IMR-90 (cell line): Measurements from ENCODE around the gene CD164L2. TPM values are rescaled to one million over a fixed set of nuclear protein-coding genes. Genes with fewer than 3 reads are reported as not detected.
"Not testable (repeated sequence)": the region's sequence is repeated elsewhere in the genome, so short reads cannot be mapped to it uniquely, and the experiment has no call there.

Source experiments
- ATAC-seq: fragments of 200-7000 bp; cut with Tn5 transposase; 2 replicates; pipeline ENCODE4 v1.9.1; 2020; ENCODE audit warnings: low read depth, mild to moderate bottlenecking, moderate library complexity
- BruUV-seq: library from RNA; stranded (reverse); fragments of 400-500 nt; replicated peaks from 2 replicates; lab custom pipeline; 2021; lab: Mats Ljungman, UMichigan
- CTCF ChIA-PET: fragments of 300-600 bp; formaldehyde crosslinking; extraction: SDS; loops from one replicate; lab custom pipeline; 2021; ENCODE audit warnings: antibody characterized with exemption; lab: Yijun Ruan, JAX
- POLR2A ChIA-PET: fragments of 300-600 bp; sonication (Branson Sonifier 250); formaldehyde crosslinking; loops from one replicate; lab custom pipeline; 2022; ENCODE audit warnings: antibody characterized with exemption; ENCODE audit not compliant: unreplicated experiment; lab: Charles Lee
- DNase-seq: peaks from one replicate; pipeline ENCODE4 v3.0.0; 2013
- H2AFZ ChIP-seq: replicated peaks from 2 replicates; pipeline ENCODE3; 2013; ENCODE audit warnings: low read length, mild to moderate bottlenecking; ENCODE audit not compliant: poor library complexity
- H2AK5ac ChIP-seq: 2 replicates; pipeline ENCODE4 v1.6.1; 2013; ENCODE audit warnings: low read depth, low read length, inconsistent platforms
- H2AK9ac ChIP-seq: replicated peaks from 2 replicates; pipeline ENCODE3; 2013; ENCODE audit warnings: mild to moderate bottlenecking, low read depth, low read length, moderate library complexity; ENCODE audit not compliant: poor library complexity
- H2BK120ac ChIP-seq: 2 replicates; pipeline ENCODE4 v1.6.1; 2013; ENCODE audit warnings: low read depth, low read length, inconsistent platforms
- H2BK15ac ChIP-seq: 3 replicates; pipeline ENCODE4 v1.6.1; 2013; ENCODE audit warnings: low read depth, low read length, inconsistent platforms
- H2BK20ac ChIP-seq: 2 replicates; pipeline ENCODE4 v1.6.1; 2013; ENCODE audit warnings: low read depth, mild to moderate bottlenecking, inconsistent platforms, low read length, moderate library complexity
- H2BK5ac ChIP-seq: 2 replicates; pipeline ENCODE4 v1.6.1; 2013; ENCODE audit warnings: mild to moderate bottlenecking, low read depth, low read length, inconsistent platforms; ENCODE audit not compliant: poor library complexity, severe bottlenecking
- H3K14ac ChIP-seq: replicated peaks from 2 replicates; pipeline ENCODE4 v1.6.1; 2013; ENCODE audit warnings: low read depth, low read length, inconsistent platforms
- H3K18ac ChIP-seq: 2 replicates; pipeline ENCODE4 v1.6.1; 2013; ENCODE audit warnings: low read depth, low read length, control low read depth
- H3K23ac ChIP-seq: 2 replicates; pipeline ENCODE4 v1.6.1; 2013; ENCODE audit warnings: low read depth, low read length, inconsistent platforms
- H3K27ac ChIP-seq: 2 replicates; pipeline ENCODE4 v1.5.1; 2013; ENCODE audit warnings: mild to moderate bottlenecking, control low read depth, low read length; ENCODE audit not compliant: insufficient read depth
- H3K27me3 ChIP-seq: 2 replicates; pipeline ENCODE4 v1.6.1; 2013; ENCODE audit warnings: low read length; ENCODE audit not compliant: control insufficient read depth, insufficient read depth
- H3K36me3 ChIP-seq: 2 replicates; pipeline ENCODE4 v1.6.1; 2013; ENCODE audit warnings: low read length, mixed read lengths; ENCODE audit not compliant: control insufficient read depth, insufficient read depth
- H3K4ac ChIP-seq: 2 replicates; pipeline ENCODE4 v1.6.1; 2013; ENCODE audit warnings: low read depth, low read length, inconsistent platforms
- H3K4me1 ChIP-seq: 2 replicates; pipeline ENCODE4 v1.6.1; 2013; ENCODE audit warnings: low read length, mixed read lengths; ENCODE audit not compliant: control insufficient read depth, insufficient read depth
- H3K4me2 ChIP-seq: 2 replicates; pipeline ENCODE4 v1.6.1; 2013; ENCODE audit warnings: low read depth, mild to moderate bottlenecking, control low read depth, low read length, moderate library complexity
- H3K4me3 ChIP-seq: 2 replicates; pipeline ENCODE4 v1.5.1; 2013; ENCODE audit warnings: low read depth, mild to moderate bottlenecking, control low read depth, low read length, moderate library complexity; ENCODE audit not compliant: insufficient read depth
- H3K56ac ChIP-seq: 2 replicates; pipeline ENCODE4 v1.6.1; 2013; ENCODE audit warnings: low read length, inconsistent platforms; ENCODE audit not compliant: insufficient read depth; ENCODE audit errors: extremely low read depth
- H3K79me1 ChIP-seq, 2 experiments: 2 replicates each; pipeline ENCODE4 v1.6.1; 2013; ENCODE audit warnings: low read length in 2 of 2, inconsistent platforms in 1 of 2, low read depth in 1 of 2
- H3K9ac ChIP-seq: 2 replicates; pipeline ENCODE4 v1.6.1; 2013; ENCODE audit warnings: low read depth, low read length, control low read depth
- H3K9me1 ChIP-seq: 2 replicates; pipeline ENCODE4 v1.6.1; 2013; ENCODE audit warnings: low read length, inconsistent platforms; ENCODE audit not compliant: insufficient read depth
- H3K9me3 ChIP-seq: 2 replicates; pipeline ENCODE4 v1.6.1; 2013; ENCODE audit warnings: low read length; ENCODE audit not compliant: control insufficient read depth, insufficient read depth
- H4K20me1 ChIP-seq: 2 replicates; pipeline ENCODE4 v1.6.1; 2013; ENCODE audit warnings: low read length, inconsistent platforms; ENCODE audit not compliant: insufficient read depth
- H4K5ac ChIP-seq: 2 replicates; pipeline ENCODE4 v1.6.1; 2013; ENCODE audit warnings: mild to moderate bottlenecking, low read depth, low read length, control low read depth
- H4K8ac ChIP-seq, 2 experiments: 2 replicates each; pipeline ENCODE4 v1.6.1; 2013; ENCODE audit warnings: low read depth in 2 of 2, low read length in 2 of 2, control low read depth in 1 of 2, inconsistent platforms in 1 of 2
- H4K91ac ChIP-seq: 2 replicates; pipeline ENCODE4 v1.6.1; 2013; ENCODE audit warnings: low read depth, low read length, inconsistent platforms; ENCODE audit not compliant: insufficient read depth
- WGBS, 2 experiments: methylation state at CpG; one replicate each; pipeline versions ENCODE4 v1.1.5 to v1.1.7; 2013; ENCODE audit warnings: missing lambda C conversion rate in 2 of 2; ENCODE audit not compliant: insufficient read length in 1 of 2; ENCODE audit errors: extremely low coverage in 2 of 2; 5-methylcytosine and 5-hydroxymethylcytosine counted together
- dilution Hi-C: fragments of 300-500 bp; cut with HindIII; formaldehyde crosslinking; loops from one replicate; pipeline ENCODE4 v1.14.3; 2018; ENCODE audit warnings: low sequenced_read_pairs; ENCODE audit not compliant: unreplicated experiment
- in situ Hi-C: fragments of 300-500 bp; cut with MboI; formaldehyde crosslinking; loops from 3 replicates; pipeline ENCODE4 v1.14.3; 2019; ENCODE audit warnings: low sequenced_read_pairs, inconsistent platforms, mixed read lengths
- intact Hi-C: fragments of 100-400 bp; cut with micrococcal nuclease; formaldehyde crosslinking; loops from 2 replicates; pipeline ENCODE4 v1.10.0; 2022
- polyA plus RNA-seq, 3 experiments: library from polyadenylated mRNA; depleted of rRNA; stranded (reverse); fragments of >200 nt; gene quantifications; 2 replicates each; pipeline ENCODE4 v1.2.3, GENCODE V29; 2012; ENCODE audit warnings: low replicate concordance in 1 of 3
- total RNA-seq: library from RNA; depleted of rRNA; stranded (reverse); fragments of >200 nt; gene quantifications from 2 replicates; pipeline ENCODE4 v1.2.3, GENCODE V29; 2012

The CD164L2 gene
- total and polyA plus RNA-seq, 2 of the 4 experiments (the other 2 are of a cell fraction), result not detected

GRCh38 chr1:27432725-27433124 lies 49.6 kb upstream of the CD164L2 start:
- dilution Hi-C loops, H2AFZ ChIP-seq, ATAC-seq, H3K4me3 ChIP-seq, H3K4me2 ChIP-seq, DNase-seq, H2BK5ac ChIP-seq, H2BK20ac ChIP-seq, H3K27me3 ChIP-seq, H2BK120ac ChIP-seq, H3K9ac ChIP-seq, H3K27ac ChIP-seq, H4K8ac ChIP-seq, H3K14ac ChIP-seq, H2BK15ac ChIP-seq, BruUV-seq, in situ Hi-C loops, intact Hi-C loops, H4K5ac ChIP-seq, H3K4ac ChIP-seq, H3K23ac ChIP-seq, H3K56ac ChIP-seq, H2AK9ac ChIP-seq, H2AK5ac ChIP-seq, H3K36me3 ChIP-seq, POLR2A ChIA-PET, H4K91ac ChIP-seq, H3K9me3 ChIP-seq, H3K18ac ChIP-seq: not testable (repeated sequence)
- CTCF ChIA-PET, result interaction anchor here (0.9 kb wide), 1 partner anchor 16 kb away, joined by 3 read pairs; no protein-coding TSS in a partner anchor
- Histone ChIP-seq H3K4me1 (peaks cover 21% of the 10 kb centered on the region), H3K79me1 (peaks cover 59 to 92% of the 10 kb centered on the region in 2 experiments), H4K20me1 (peaks cover 77% of the 10 kb centered on the region), H3K9me1 (peaks cover 16% of the 10 kb centered on the region)
- no CpG with 5 or more reads among the region's 1 CpG for WGBS, 2 experiments
